Mucosa of descending colon (tissue), 3 donors: ENCODE results near the gene SRSF12. TPM values are rescaled to one million over a fixed set of nuclear protein-coding genes. Genes with fewer than 3 reads are reported as not detected.

Experiments used
- ATAC-seq: fragments of 200-7000 bp; cut with Tn5 transposase; one replicate; pipeline ENCODE4 v1.9.1; 2020; ENCODE audit warnings: mild to moderate bottlenecking, moderate library complexity
- DNase-seq, 3 donors: peaks; one replicate each; pipeline ENCODE4 v3.0.0-alpha.2; 2020
- H3K36me3 ChIP-seq: fragments of 200-600 bp; one replicate; pipeline ENCODE4 v1.8.0; 2021; ENCODE audit warnings: low read depth, mild to moderate bottlenecking
- H3K4me1 ChIP-seq: fragments of 200-600 bp; one replicate; pipeline ENCODE4 v1.8.0; 2021; ENCODE audit warnings: low read depth, mild to moderate bottlenecking
- H3K4me3 ChIP-seq: fragments of 200-600 bp; one replicate; pipeline ENCODE4 v1.8.0; 2021; ENCODE audit warnings: mild to moderate bottlenecking
- H3K9me3 ChIP-seq: fragments of 200-600 bp; one replicate; pipeline ENCODE4 v1.8.0; 2021; ENCODE audit warnings: mild to moderate bottlenecking
- intact Hi-C, 2 donors: fragments of 100-400 bp; cut with DNase I in 1 of 2; cut with micrococcal nuclease in 1 of 2; formaldehyde crosslinking; loops; one replicate each; pipeline versions ENCODE4 v1.11.0 to v1.11.1; 2022; cut with DNase I, micrococcal nuclease
- total RNA-seq, 3 donors: library from RNA; stranded (reverse); fragmentation: NEBNext Ultra II Directional in 2 of 3; extraction: Animal tissue kit (Norgen Biotek cat#: 25700) in 2 of 3; gene quantifications; one replicate each; pipeline versions ENCODE4 v1.2.1 to v1.2.4, GENCODE V29; 2021 to 2023
- TF ChIP-seq, protein P1 (sequence below): fragments of 200-600 bp; IDR thresholded peaks from one replicate; pipeline ENCODE4 v1.8.0; 2022; ENCODE audit warnings: antibody characterized with exemption, mild to moderate bottlenecking
- donor health status: DM: no; HTN: no; CAD: no; lungs with moderate emphysema.
- donor health status: DM: no; HTN: no; CAD: no.
- donor health status: DM: no; HTN: yes; CAD: no.

SRSF12 gene
- total RNA-seq, 3 donors from 2014 or later = 0.12 to 0.51 TPM; not detected in 1

DNA sequence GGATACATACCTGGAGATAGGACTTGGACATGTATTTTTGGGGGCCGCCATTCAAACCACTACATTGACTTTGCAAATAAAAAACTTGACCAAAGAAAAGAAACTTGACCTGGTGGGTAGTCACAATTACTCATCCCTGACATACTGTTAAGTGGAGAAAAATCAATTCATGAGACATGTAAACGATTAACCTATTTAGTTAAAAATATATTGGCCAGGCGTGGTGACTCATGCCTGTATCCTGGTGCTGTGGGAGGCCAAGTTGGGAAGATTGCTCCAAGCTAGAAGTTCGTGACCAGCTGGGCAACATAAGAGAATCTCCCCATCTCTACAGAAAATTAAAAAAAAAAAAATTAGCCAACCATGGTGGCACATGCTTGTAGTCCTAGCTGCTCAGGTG is 2.5 kb upstream of the SRSF12 start:
- no peaks in the 10 kb centered on the region for H3K9me3 ChIP-seq
- intact Hi-C loops = loop anchor here in 1 of 2 donors (5.0 kb wide), 1 partner anchor 122 kb away; no protein-coding TSS in a partner anchor
- no peak for DNase-seq
- ATAC-seq = no peak
- no peaks in the 10 kb centered on the region for H3K36me3 ChIP-seq
- TF ChIP-seq, protein P1, sequence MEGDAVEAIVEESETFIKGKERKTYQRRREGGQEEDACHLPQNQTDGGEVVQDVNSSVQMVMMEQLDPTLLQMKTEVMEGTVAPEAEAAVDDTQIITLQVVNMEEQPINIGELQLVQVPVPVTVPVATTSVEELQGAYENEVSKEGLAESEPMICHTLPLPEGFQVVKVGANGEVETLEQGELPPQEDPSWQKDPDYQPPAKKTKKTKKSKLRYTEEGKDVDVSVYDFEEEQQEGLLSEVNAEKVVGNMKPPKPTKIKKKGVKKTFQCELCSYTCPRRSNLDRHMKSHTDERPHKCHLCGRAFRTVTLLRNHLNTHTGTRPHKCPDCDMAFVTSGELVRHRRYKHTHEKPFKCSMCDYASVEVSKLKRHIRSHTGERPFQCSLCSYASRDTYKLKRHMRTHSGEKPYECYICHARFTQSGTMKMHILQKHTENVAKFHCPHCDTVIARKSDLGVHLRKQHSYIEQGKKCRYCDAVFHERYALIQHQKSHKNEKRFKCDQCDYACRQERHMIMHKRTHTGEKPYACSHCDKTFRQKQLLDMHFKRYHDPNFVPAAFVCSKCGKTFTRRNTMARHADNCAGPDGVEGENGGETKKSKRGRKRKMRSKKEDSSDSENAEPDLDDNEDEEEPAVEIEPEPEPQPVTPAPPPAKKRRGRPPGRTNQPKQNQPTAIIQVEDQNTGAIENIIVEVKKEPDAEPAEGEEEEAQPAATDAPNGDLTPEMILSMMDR = no peak
- H3K4me1 ChIP-seq = peaks cover 4% of the 10 kb centered on the region
- no peak overlapping the region for H3K4me3 ChIP-seq

DNA sequence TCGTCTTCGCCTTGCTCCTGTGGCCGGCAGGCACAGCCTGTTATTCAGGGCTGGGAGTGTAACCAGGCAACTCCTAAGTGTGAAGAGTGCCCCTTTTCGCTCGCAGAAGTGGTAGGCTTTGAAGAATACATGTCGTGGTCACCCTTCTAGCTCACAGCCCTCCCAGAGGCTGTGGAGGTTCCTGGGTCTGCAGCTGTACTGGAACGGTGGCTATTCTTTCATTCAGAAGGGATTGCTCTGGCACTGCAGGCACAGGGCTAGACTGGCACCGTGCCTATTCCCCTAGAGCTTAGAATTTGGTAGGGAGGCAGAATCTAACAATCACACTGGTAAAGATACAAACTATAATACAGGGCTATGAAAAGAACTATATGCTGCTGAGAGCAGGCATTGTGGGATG is 1.1 kb upstream of the SRSF12 start:
- ATAC-seq (no peak), DNase-seq (no peak)
- Histone ChIP-seq H3K4me3 (no peak overlapping the region), H3K4me1 (peaks cover 4% of the 10 kb centered on the region), H3K36me3 (no peaks in the 10 kb centered on the region), H3K9me3 (no peaks in the 10 kb centered on the region)
- intact Hi-C loops = loop anchor here in 1 of 2 donors (10.0 kb wide), 1 partner anchor 134 kb away; no protein-coding TSS in a partner anchor
- TF ChIP-seq, protein P1 = no peak

DNA sequence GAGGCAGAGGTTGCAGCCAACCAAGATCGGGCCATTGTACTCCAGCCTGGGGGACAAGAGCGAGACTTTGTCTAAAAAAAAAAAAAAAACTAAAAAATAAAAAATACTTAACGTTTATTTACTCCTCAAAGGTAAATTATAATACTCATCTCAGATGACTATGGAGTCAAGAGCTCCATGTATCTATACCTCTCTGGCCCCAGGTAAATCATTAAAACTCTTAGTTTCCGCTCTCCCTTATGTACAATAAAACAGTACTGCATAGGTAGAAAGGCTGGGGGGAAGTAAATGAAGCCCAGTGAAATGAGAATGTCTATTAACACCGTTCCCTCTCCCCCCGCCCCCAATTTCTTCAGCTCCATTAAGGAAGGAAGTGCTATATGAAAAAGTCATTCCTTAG is 1.2 kb downstream of the SRSF12 start:
- Histone ChIP-seq H3K4me1 (peaks cover 4% of the 10 kb centered on the region), H3K4me3 (no peak overlapping the region), H3K36me3 (no peaks in the 10 kb centered on the region), H3K9me3 (no peaks in the 10 kb centered on the region)
- intact Hi-C loops = loop anchor here in 1 of 2 donors (10.0 kb wide), 1 partner anchor 132 kb away; no protein-coding TSS in a partner anchor
- ATAC-seq = no peak
- TF ChIP-seq, protein P1 = no peak
- no peak for DNase-seq

DNA sequence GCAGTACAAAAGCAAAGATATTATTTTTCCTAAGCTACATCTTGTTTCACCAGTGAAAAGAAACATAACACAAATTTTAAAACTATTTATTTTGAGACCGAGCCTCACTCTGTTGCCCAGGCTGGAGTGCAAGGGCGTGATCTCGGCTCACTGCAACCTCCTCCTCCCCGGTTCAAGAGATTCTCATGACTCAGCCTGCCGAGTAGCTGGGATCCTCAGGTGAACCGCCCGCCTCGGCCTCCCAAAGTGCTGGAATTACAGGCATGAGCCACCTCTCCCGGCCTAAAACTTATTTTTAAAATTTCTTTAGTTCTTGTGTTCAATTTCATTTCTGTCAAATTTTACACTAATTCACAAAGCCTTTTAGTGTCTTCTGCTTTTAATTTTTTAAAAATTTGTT is 5.9 kb downstream of the SRSF12 start:
- Histone ChIP-seq H3K4me1 (peaks cover under 1% of the 10 kb centered on the region), H3K36me3 (no peaks in the 10 kb centered on the region), H3K4me3 (no peak overlapping the region), H3K9me3 (no peaks in the 10 kb centered on the region)
- intact Hi-C loops = loop anchor here in 1 of 2 donors (10.0 kb wide), 1 partner anchor 127 kb away; no protein-coding TSS in a partner anchor
- ATAC-seq (no peak), DNase-seq (no peak)
- TF ChIP-seq, protein P1 = no peak

DNA sequence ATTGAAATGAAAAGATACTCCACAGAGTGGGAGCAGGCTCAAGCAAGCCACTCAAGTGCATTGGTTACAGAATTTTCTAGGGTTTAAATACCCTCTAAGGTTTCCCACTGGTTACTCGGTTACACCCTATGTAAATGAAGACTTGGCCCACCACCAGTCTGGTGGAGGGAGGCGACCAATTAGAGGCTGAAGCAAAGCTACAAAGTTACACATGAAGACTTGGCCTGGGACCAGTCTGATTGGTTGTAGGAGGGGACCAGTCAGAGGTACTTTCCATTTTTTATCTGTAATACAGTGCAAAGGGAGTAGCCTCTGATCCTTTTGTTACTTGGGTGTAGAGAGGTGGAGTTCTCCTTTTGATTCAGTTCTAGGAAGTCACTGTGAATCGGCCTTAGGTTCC is 7.6 kb downstream of the SRSF12 start:
- ATAC-seq = no peak
- H3K4me1 ChIP-seq = no peaks in the 10 kb centered on the region
- no peaks in the 10 kb centered on the region for H3K9me3 ChIP-seq
- TF ChIP-seq, protein P1 = no peak
- H3K4me3 ChIP-seq = no peak overlapping the region
- intact Hi-C loops = loop anchor here in 1 of 2 donors (10.0 kb wide), 1 partner anchor 125 kb away; no protein-coding TSS in a partner anchor
- no peak for DNase-seq
- H3K36me3 ChIP-seq = no peaks in the 10 kb centered on the region

DNA sequence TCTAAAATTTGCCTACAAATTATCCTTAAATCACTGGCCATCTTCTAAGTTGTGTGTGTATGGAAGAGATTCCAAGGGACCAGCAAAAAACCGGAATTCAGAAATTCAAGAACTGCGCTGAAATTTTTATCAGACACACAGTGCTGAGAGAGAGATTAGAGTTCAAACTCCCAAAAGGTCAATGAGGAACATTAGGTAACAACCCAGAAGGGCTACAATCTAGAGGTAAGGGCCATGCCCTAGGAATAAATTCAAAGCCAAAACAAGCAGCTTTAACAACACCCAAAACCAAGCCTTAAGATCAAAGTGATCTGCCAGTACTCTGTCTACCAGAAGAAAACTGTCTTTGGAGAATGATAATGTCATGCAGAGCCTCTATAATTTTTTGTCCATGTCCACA is 17.8 kb downstream of the SRSF12 start:
- TF ChIP-seq, protein P1 = no peak
- intact Hi-C loops = no loop called here
- Histone ChIP-seq H3K9me3 (no peaks in the 10 kb centered on the region), H3K4me1 (no peaks in the 10 kb centered on the region), H3K4me3 (no peak overlapping the region), H3K36me3 (no peaks in the 10 kb centered on the region)
- ATAC-seq = no peak
- no peak for DNase-seq
